ENCODE measurements around the gene PRKG1. TPM values are rescaled to one million over a fixed set of nuclear protein-coding genes. Genes with fewer than 3 reads are reported as not detected.

PRKG1 gene
- total RNA-seq, 2 donors from 2014 or later: 8.1 to 16.6 TPM

DNA sequence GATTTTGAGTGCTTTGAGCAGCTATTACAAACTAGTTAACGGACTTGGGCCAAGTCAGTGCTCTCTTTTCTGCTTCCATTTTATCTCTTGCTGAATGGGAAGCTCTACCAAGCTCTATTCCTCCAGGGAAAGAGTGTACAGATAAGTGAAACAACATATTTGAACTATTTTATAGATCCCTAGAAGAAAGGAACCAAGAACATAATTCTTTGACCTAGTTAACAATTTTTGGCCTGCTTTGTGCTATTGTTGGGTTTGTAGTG is 244.8 kb downstream of the PRKG1 start:
- H3K4me1 ChIP-seq: no peaks in the 10 kb centered on the region
- no peak overlapping the region for H3K27ac ChIP-seq
- H3K27me3 ChIP-seq: no peaks in the 10 kb centered on the region
- intact Hi-C loops (cut with DNase I): no loop called here
- DNase-seq: no peak
- H3K9me3 ChIP-seq: no peaks in the 10 kb centered on the region
- H3K4me3 ChIP-seq: no peak overlapping the region
- no peaks in the 10 kb centered on the region for H3K36me3 ChIP-seq
- TF ChIP-seq, protein P1, sequence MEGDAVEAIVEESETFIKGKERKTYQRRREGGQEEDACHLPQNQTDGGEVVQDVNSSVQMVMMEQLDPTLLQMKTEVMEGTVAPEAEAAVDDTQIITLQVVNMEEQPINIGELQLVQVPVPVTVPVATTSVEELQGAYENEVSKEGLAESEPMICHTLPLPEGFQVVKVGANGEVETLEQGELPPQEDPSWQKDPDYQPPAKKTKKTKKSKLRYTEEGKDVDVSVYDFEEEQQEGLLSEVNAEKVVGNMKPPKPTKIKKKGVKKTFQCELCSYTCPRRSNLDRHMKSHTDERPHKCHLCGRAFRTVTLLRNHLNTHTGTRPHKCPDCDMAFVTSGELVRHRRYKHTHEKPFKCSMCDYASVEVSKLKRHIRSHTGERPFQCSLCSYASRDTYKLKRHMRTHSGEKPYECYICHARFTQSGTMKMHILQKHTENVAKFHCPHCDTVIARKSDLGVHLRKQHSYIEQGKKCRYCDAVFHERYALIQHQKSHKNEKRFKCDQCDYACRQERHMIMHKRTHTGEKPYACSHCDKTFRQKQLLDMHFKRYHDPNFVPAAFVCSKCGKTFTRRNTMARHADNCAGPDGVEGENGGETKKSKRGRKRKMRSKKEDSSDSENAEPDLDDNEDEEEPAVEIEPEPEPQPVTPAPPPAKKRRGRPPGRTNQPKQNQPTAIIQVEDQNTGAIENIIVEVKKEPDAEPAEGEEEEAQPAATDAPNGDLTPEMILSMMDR (IDR thresholded peaks at IDR 0.05): no peak
- H3K9ac ChIP-seq (ENCODE audit: low read depth in 2 of 2, low read length in 2 of 2): no peak overlapping the region

DNA sequence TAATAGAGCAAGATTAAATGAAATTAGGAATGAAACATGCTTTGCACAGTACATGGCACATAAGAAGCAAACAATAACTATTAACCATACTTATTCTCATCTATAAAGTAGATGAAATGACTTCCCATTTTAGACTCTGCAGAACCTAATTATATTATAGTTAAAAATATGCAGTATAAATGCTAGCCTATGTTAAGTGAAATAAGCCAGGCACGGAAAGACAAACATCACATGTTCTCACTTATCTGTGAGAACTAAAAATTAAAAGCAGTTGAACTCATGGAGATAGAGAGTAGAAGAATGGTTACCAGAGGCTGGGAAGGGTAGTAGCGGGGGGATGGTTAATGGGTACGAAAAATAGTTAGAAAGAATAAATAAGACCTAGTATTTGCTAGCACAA is 247.0 kb downstream of the PRKG1 start:
- H3K4me1 ChIP-seq: no peaks in the 10 kb centered on the region
- TF ChIP-seq, protein P1 (IDR thresholded peaks at IDR 0.05): no peak
- no peaks in the 10 kb centered on the region for H3K36me3 ChIP-seq
- no peak overlapping the region for H3K27ac ChIP-seq
- no peak for DNase-seq
- intact Hi-C loops (cut with DNase I): no loop called here
- H3K9me3 ChIP-seq: no peaks in the 10 kb centered on the region
- H3K4me3 ChIP-seq: no peak overlapping the region
- no peaks in the 10 kb centered on the region for H3K27me3 ChIP-seq
- no peak overlapping the region for H3K9ac ChIP-seq (ENCODE audit: low read depth in 2 of 2, low read length in 2 of 2)

DNA sequence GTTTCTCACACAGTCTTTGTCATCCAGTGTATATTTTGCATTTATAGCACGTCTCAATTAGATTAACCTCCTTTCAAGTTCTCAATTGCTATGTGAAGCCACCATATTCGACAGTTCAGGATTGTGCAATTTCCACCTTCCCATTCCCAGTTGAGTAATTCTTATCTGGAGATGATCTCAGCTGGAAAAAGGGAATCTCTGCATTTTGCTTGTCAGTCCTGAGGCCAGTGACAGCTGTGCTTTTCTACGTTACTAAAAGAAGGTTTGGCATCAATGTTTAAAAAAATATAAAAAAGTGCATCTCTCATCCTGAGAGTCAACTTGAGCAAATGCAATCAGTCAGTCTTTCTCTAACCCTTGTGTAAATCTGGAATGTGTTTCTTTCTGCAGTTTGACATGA is 247.7 kb downstream of the PRKG1 start:
- intact Hi-C loops (cut with DNase I): no loop called here

GRCh38 chr10:51325649-51326048 is 251.4 kb downstream of the PRKG1 start:
- intact Hi-C loops (cut with DNase I): no loop called here
- no peaks in the 10 kb centered on the region for H3K27me3 ChIP-seq
- H3K4me3 ChIP-seq: no peak overlapping the region
- no peak overlapping the region for H3K9ac ChIP-seq (ENCODE audit: low read depth in 2 of 2, low read length in 2 of 2)
- H3K4me1 ChIP-seq: no peaks in the 10 kb centered on the region
- H3K36me3 ChIP-seq: no peaks in the 10 kb centered on the region
- TF ChIP-seq, protein P1 (IDR thresholded peaks at IDR 0.05): no peak
- no peak for DNase-seq
- H3K9me3 ChIP-seq: no peaks in the 10 kb centered on the region
- H3K27ac ChIP-seq: no peak overlapping the region

More for the DNA sequence above, 247.7 kb downstream of the PRKG1 start:
- Histone ChIP-seq H3K27me3 (no peaks in the 10 kb centered on the region), H3K4me1 (no peaks in the 10 kb centered on the region), H3K9ac (ENCODE audit: low read depth in 2 of 2, low read length in 2 of 2) (no peak overlapping the region), H3K36me3 (no peaks in the 10 kb centered on the region), H3K9me3 (no peaks in the 10 kb centered on the region), H3K4me3 (no peak overlapping the region), H3K27ac (no peak overlapping the region)
- DNase-seq: no peak
- TF ChIP-seq, protein P1 (IDR thresholded peaks at IDR 0.05): no peak

- no peaks in the 10 kb centered on the region for H3K9me3 ChIP-seq
- H3K36me3 ChIP-seq: no peaks in the 10 kb centered on the region
- H3K27me3 ChIP-seq: no peaks in the 10 kb centered on the region
- no peak overlapping the region for H3K27ac ChIP-seq
- H3K4me3 ChIP-seq: no peak overlapping the region
- no peak overlapping the region for H3K9ac ChIP-seq (ENCODE audit: low read depth in 2 of 2, low read length in 2 of 2)
- H3K4me1 ChIP-seq: no peaks in the 10 kb centered on the region
- TF ChIP-seq, protein P1 (IDR thresholded peaks at IDR 0.05): no peak
- intact Hi-C loops (cut with DNase I): no loop called here
- no peak for DNase-seq
Measured at GRCh38 chr10:51326174-51326573, 251.9 kb downstream of the PRKG1 start.

- intact Hi-C loops (cut with DNase I): no loop called here
- Histone ChIP-seq H3K36me3 (no peaks in the 10 kb centered on the region), H3K9me3 (no peaks in the 10 kb centered on the region), H3K9ac (ENCODE audit: low read depth in 2 of 2, low read length in 2 of 2) (no peak overlapping the region), H3K4me1 (no peaks in the 10 kb centered on the region), H3K27ac (no peak overlapping the region), H3K27me3 (no peaks in the 10 kb centered on the region), H3K4me3 (no peak overlapping the region)
- TF ChIP-seq, protein P1 (IDR thresholded peaks at IDR 0.05): no peak
- no peak for DNase-seq
Measured at GRCh38 chr10:51327432-51327831, 253.1 kb downstream of the PRKG1 start.

Measured in colonic mucosa (tissue), 4 donors.